DND-41 (cell line): ENCODE measurements around the gene REELD1.

Experiments
- ATAC-seq: fragments of 200-7000 bp; cut with Tn5 transposase; 3 replicates; pipeline ENCODE4 v1.9.1; 2021; ENCODE audit warnings: low read depth; ENCODE audit not compliant: insufficient read depth
- DNase-seq: peaks from one replicate; pipeline ENCODE4 v3.0.0-alpha.2; 2020
- H2AFZ ChIP-seq: 2 replicates; pipeline ENCODE4 v1.6.0; 2012; ENCODE audit warnings: low read depth, low read length
- H3K27ac ChIP-seq: 2 replicates; pipeline ENCODE4 v1.5.1; 2012; ENCODE audit warnings: low read length, inconsistent platforms
- H3K27me3 ChIP-seq: fragments of 200-600 bp; sonication (generic); 2 replicates; pipeline ENCODE4 v1.6.0; 2012; ENCODE audit warnings: low read length, mild to moderate bottlenecking, inconsistent platforms; ENCODE audit not compliant: insufficient read depth, poor library complexity
- H3K36me3 ChIP-seq: 2 replicates; pipeline ENCODE4 v1.5.1; 2012; ENCODE audit warnings: low read length, inconsistent platforms; ENCODE audit not compliant: insufficient read depth
- H3K4me1 ChIP-seq: 2 replicates; pipeline ENCODE4 v1.5.1; 2012; ENCODE audit warnings: mild to moderate bottlenecking, low read length; ENCODE audit not compliant: insufficient read depth
- H3K4me2 ChIP-seq: 2 replicates; pipeline ENCODE4 v1.6.0; 2012; ENCODE audit warnings: mild to moderate bottlenecking, moderate library complexity, low read length, inconsistent platforms; ENCODE audit not compliant: insufficient read depth
- H3K4me3 ChIP-seq, 2 experiments: fragments of 200-600 bp in 1 of 2; shearing (Covaris generic) in 1 of 2; 2 replicates each; pipeline ENCODE4 v1.5.1; 2012 to 2016; ENCODE audit warnings: inconsistent platforms in 2 of 2, low read length in 2 of 2, mild to moderate bottlenecking in 2 of 2, low read depth in 1 of 2, moderate library complexity in 1 of 2
- H3K79me2 ChIP-seq: 2 replicates; pipeline ENCODE4 v1.6.0; 2012; ENCODE audit warnings: low read length, inconsistent platforms; ENCODE audit not compliant: insufficient read depth
- H3K9ac ChIP-seq: 2 replicates; pipeline ENCODE4 v1.6.0; 2012; ENCODE audit warnings: low read depth, mild to moderate bottlenecking, inconsistent platforms, low read length, moderate library complexity
- H3K9me3 ChIP-seq: 2 replicates; pipeline ENCODE4 v1.5.1; 2012; ENCODE audit warnings: low read length, moderate library complexity, mild to moderate bottlenecking, inconsistent platforms; ENCODE audit not compliant: insufficient read depth, severe bottlenecking
- H4K20me1 ChIP-seq: 2 replicates; pipeline ENCODE4 v1.6.0; 2012; ENCODE audit warnings: low read length; ENCODE audit not compliant: insufficient read depth
- EZH2 ChIP-seq: IDR thresholded peaks from 3 replicates; pipeline ENCODE4 v1.6.1; 2012; ENCODE audit warnings: borderline replicate concordance, low read depth, mild to moderate bottlenecking, moderate library complexity, low read length, inconsistent platforms; ENCODE audit not compliant: severe bottlenecking
- TF ChIP-seq, protein P1 (sequence below): IDR thresholded peaks from 2 replicates; pipeline ENCODE4 v1.5.1; 2012; ENCODE audit warnings: borderline replicate concordance, low read length, moderate library complexity, mild to moderate bottlenecking; ENCODE audit not compliant: poor library complexity, severe bottlenecking; ENCODE audit errors: extremely low read depth

The REELD1 gene

DNA sequence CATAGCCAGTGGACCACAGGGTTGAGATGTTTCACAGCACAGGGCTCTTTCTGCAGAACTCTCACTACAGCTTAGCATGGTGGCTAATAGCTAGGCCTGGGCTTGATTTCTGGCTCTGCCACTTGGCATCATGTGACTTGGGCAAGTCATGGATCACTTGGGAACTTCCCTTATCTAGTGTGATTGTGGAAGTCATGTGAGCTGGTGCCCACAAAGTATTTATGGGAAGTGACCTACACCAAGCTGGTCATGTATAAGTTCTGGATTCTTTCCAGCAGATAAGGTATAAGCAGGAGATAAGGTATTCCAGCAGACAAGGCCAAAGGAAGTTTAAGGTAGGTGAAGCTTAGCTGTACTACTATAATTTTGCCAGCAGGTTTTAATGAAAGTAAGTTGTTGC, 61.0 kb downstream of the REELD1 start:
- Histone ChIP-seq H3K36me3 (no peaks in the 10 kb centered on the region), H3K4me2 (no peak overlapping the region), H4K20me1 (no peaks in the 10 kb centered on the region), H3K4me1 (no peaks in the 10 kb centered on the region), H3K79me2 (no peaks in the 10 kb centered on the region), H3K9ac (no peak overlapping the region), H2AFZ (no peak overlapping the region), H3K27me3 (no peaks in the 10 kb centered on the region), H3K4me3 (no peak overlapping the region), H3K9me3 (no peaks in the 10 kb centered on the region), H3K27ac (no peak overlapping the region)
- no peak for TF ChIP-seq EZH2
- TF ChIP-seq, protein P1, sequence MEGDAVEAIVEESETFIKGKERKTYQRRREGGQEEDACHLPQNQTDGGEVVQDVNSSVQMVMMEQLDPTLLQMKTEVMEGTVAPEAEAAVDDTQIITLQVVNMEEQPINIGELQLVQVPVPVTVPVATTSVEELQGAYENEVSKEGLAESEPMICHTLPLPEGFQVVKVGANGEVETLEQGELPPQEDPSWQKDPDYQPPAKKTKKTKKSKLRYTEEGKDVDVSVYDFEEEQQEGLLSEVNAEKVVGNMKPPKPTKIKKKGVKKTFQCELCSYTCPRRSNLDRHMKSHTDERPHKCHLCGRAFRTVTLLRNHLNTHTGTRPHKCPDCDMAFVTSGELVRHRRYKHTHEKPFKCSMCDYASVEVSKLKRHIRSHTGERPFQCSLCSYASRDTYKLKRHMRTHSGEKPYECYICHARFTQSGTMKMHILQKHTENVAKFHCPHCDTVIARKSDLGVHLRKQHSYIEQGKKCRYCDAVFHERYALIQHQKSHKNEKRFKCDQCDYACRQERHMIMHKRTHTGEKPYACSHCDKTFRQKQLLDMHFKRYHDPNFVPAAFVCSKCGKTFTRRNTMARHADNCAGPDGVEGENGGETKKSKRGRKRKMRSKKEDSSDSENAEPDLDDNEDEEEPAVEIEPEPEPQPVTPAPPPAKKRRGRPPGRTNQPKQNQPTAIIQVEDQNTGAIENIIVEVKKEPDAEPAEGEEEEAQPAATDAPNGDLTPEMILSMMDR, result no peak
- DNase-seq, result no peak
- ATAC-seq, result no peak

DNA sequence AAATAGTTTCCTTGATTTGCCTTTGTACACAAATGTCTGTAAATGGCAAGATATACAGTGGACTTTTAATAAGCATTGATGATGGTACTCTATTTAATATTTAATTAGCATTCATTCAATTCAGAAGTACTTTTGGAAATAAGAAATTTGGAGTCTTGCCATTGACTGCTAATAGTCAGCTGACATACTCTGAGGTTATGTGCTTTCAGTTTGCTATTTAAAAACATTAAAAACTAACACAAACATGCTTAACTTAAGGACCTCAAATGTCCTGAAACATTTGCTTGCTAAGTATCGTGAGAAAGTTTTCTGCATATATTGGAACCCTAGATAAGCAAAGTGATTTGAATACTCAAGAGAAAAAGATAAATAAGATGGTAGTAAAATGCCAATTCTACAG, 64.6 kb downstream of the REELD1 start:
- ATAC-seq (no peak), DNase-seq (no peak)
- no peak overlapping the region for H3K9ac ChIP-seq
- no peaks in the 10 kb centered on the region for H3K9me3 ChIP-seq
- H3K27me3 ChIP-seq, result no peaks in the 10 kb centered on the region
- no peaks in the 10 kb centered on the region for H3K4me1 ChIP-seq
- no peaks in the 10 kb centered on the region for H3K79me2 ChIP-seq
- no peak overlapping the region for H3K4me3 ChIP-seq
- no peak overlapping the region for H3K4me2 ChIP-seq
- TF ChIP-seq EZH2, result no peak
- H2AFZ ChIP-seq, result no peak overlapping the region
- no peaks in the 10 kb centered on the region for H4K20me1 ChIP-seq
- no peak overlapping the region for H3K27ac ChIP-seq
- no peaks in the 10 kb centered on the region for H3K36me3 ChIP-seq
